Body of pancreas (tissue), 4 donors: ENCODE results near the gene MBNL1.

Experiments used
- CTCF ChIP-seq, 7 experiments: fragments of 450-650 bp in 4 of 7; fragments of 200-600 bp in 3 of 7; sonication (generic) in 3 of 7; IDR thresholded peaks; one replicate each; pipeline ENCODE4 v1.5.1; 2016 to 2019; ENCODE audit warnings: antibody characterized with exemption in 7 of 7
- POLR2A ChIP-seq, 3 donors: fragments of 450-650 bp; IDR thresholded peaks; one replicate each; pipeline ENCODE4 v1.6.1; 2016; ENCODE audit warnings: antibody characterized with exemption in 3 of 3, mild to moderate bottlenecking in 2 of 3

DNA sequence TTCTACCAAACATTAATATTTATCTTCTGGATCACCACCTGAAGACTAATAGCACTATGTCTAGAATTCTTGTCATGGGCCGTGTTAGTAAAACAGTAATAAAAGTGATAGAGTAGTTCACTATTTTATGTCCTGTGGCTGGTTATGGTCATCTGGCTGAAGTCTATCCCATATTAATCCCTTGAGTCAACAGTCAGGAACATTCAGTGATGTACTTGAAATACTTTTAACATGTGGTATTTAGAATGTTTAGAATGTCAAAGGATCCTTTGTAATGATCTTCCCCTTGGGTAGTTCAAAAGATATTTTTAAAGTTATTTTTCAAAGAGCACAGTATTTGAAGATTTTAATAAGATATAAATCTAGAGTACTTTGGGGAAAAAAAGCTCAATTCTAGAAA lies 117.0 kb downstream of the MBNL1 start:
- TF ChIP-seq CTCF (IDR thresholded peaks at IDR 0.05) (no peak), POLR2A (IDR thresholded peaks at IDR 0.05) (no peak)
